HEK293T (cell line): ENCODE measurements around the gene CORT.

ENCODE experiments used
- ARNT ChIP-seq: fragments of 450-650 bp; IDR thresholded peaks from 2 replicates; pipeline ENCODE4 v1.6.1; 2017; ENCODE audit warnings: mild to moderate bottlenecking
- BHLHE40 ChIP-seq: fragments of 450-650 bp; IDR thresholded peaks from 2 replicates; pipeline ENCODE4 v1.6.1; 2016; ENCODE audit warnings: mild to moderate bottlenecking, moderate library complexity, borderline replicate concordance
- FOXA1 ChIP-seq: fragments of 450-650 bp; IDR thresholded peaks from 2 replicates; pipeline ENCODE4 v1.6.1; 2016; ENCODE audit warnings: mild to moderate bottlenecking
- FOXM1 ChIP-seq: fragments of 450-650 bp; IDR thresholded peaks from 2 replicates; pipeline ENCODE4 v1.6.1; 2017; ENCODE audit warnings: mild to moderate bottlenecking, borderline replicate concordance
- HDGF ChIP-seq: fragments of 450-650 bp; IDR thresholded peaks from 2 replicates; pipeline ENCODE4 v1.6.1; 2017; ENCODE audit warnings: antibody characterized with exemption, borderline replicate concordance
- L3MBTL2 ChIP-seq: fragments of 450-650 bp; conservative IDR thresholded peaks from 2 replicates; pipeline ENCODE4 v1.6.1; 2016; ENCODE audit warnings: mild to moderate bottlenecking
- NFRKB ChIP-seq: fragments of 450-650 bp; IDR thresholded peaks from 2 replicates; pipeline ENCODE4 v1.6.1; 2016; ENCODE audit warnings: mild to moderate bottlenecking, moderate library complexity
- PKNOX1 ChIP-seq: fragments of 450-650 bp; IDR thresholded peaks from 2 replicates; pipeline ENCODE4 v1.6.1; 2016
- SP1 ChIP-seq: fragments of 450-650 bp; IDR thresholded peaks from 2 replicates; pipeline ENCODE4 v1.6.1; 2017
- SUZ12 ChIP-seq: fragments of 450-650 bp; IDR thresholded peaks from 2 replicates; pipeline ENCODE4 v1.6.1; 2016; ENCODE audit warnings: mild to moderate bottlenecking

GRCh38 chr1:10470043-10470442 lies 20.2 kb downstream of the CORT start:
- TF ChIP-seq SP1 (no peak), PKNOX1 (no peak), NFRKB (no peak), ARNT (no peak), SUZ12 (no peak), FOXA1 (no peak), L3MBTL2 (no peak), BHLHE40 (no peak), HDGF (no peak), FOXM1 (no peak)
